T-helper 1 cell treated with Interleukin-12 subunit alpha and Interleukin-12 subunit beta and Interleukin-4 antibody, amounts not matched to agents 30 μg/mL and 1 μg/mL, for 36 hours (primary cell): ENCODE results near the gene ABCB6.
"Not testable (repeated sequence)": the region's sequence is repeated elsewhere in the genome, so short reads cannot be mapped to it uniquely, and the experiment has no call there.

Experiments used
- H3K27ac Mint-ChIP-seq: one replicate; pipeline ENCODE4 v1.8.0; 2021; ENCODE audit warnings: mild to moderate bottlenecking, mixed read lengths
- H3K27me3 Mint-ChIP-seq: one replicate; pipeline ENCODE4 v1.8.0; 2021; ENCODE audit warnings: low read depth, mixed read lengths
- H3K36me3 Mint-ChIP-seq: one replicate; pipeline ENCODE4 v1.8.0; 2021; ENCODE audit warnings: low read depth, mixed read lengths
- H3K4me1 Mint-ChIP-seq: one replicate; pipeline ENCODE4 v1.8.0; 2021; ENCODE audit warnings: low read depth, mixed read lengths
- H3K4me3 Mint-ChIP-seq: one replicate; pipeline ENCODE4 v1.8.0; 2021; ENCODE audit warnings: mild to moderate bottlenecking, moderate library complexity, mixed read lengths
- H3K9me3 Mint-ChIP-seq: one replicate; pipeline ENCODE4 v1.8.0; 2021; ENCODE audit warnings: mixed read lengths

Gene ABCB6

DNA sequence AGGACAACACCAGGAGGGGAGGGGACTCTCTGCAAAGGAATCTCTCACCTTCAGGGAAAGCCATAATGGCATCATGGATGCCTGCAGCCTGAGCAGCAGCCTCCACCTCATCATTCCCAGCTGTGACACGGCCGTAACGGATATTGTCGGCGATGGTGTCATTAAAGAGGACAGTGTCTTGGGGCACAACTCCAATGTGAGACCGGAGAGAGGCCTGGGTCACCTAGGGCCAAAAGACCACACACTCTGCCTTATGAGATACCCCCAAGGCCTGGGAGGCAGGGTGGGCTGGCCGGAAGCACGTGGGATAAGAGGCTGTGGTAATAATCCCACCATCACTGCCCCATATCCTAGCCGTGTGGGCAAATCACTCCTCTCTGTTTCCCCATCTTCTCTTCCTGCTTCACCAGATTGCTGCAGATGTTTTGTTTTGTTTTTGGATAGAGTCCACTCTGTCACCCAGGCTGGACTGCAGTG is 7.8 kb downstream of the ABCB6 start:
- Mint-ChIP-seq H3K27me3 (no peaks in the 10 kb centered on the region), H3K36me3 (peaks cover 31% of the 10 kb centered on the region), H3K4me3 (no peak overlapping the region), H3K9me3 (no peaks in the 10 kb centered on the region), H3K4me1 (peaks cover 43% of the 10 kb centered on the region), H3K27ac (peak overlapping the region; percentile 87)

DNA sequence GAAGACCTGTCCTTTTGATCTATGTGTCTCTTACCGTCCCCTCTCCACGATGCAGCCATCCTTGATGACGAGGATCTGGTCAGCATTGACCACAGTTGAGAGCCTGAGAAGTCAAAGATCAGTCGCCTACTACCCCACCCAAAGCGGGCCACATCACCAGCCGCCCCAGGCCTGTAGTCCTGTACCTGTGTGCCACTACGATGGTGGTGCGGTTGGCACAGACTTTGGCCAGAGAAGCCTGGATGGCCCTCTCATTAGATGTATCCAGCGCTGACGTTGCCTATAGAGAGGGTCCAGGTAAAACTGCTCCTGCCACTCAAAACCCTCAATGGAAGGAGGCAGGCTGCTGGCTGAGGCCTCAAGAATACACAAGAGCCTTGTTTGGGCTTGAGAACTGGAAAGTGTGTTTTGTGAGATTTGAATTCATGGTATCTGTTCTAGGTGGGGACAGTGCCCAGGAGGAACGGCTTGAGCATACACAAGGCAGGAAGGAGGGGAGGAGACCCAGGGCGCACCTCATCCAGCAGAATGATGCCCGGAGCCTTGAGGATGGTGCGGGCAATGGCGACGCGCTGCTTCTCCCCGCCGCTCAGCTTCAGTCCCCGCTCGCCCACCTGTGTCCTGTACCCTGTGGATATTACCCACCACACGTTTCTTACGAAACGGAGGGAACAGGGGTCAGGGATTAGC is 8.4 kb downstream of the ABCB6 start:
- Mint-ChIP-seq H3K27me3 (no peaks in the 10 kb centered on the region), H3K9me3 (no peaks in the 10 kb centered on the region), H3K4me1 (peaks cover 43% of the 10 kb centered on the region), H3K4me3 (no peak overlapping the region), H3K36me3 (peaks cover 31% of the 10 kb centered on the region), H3K27ac (peak overlapping the region; percentile 88)

DNA sequence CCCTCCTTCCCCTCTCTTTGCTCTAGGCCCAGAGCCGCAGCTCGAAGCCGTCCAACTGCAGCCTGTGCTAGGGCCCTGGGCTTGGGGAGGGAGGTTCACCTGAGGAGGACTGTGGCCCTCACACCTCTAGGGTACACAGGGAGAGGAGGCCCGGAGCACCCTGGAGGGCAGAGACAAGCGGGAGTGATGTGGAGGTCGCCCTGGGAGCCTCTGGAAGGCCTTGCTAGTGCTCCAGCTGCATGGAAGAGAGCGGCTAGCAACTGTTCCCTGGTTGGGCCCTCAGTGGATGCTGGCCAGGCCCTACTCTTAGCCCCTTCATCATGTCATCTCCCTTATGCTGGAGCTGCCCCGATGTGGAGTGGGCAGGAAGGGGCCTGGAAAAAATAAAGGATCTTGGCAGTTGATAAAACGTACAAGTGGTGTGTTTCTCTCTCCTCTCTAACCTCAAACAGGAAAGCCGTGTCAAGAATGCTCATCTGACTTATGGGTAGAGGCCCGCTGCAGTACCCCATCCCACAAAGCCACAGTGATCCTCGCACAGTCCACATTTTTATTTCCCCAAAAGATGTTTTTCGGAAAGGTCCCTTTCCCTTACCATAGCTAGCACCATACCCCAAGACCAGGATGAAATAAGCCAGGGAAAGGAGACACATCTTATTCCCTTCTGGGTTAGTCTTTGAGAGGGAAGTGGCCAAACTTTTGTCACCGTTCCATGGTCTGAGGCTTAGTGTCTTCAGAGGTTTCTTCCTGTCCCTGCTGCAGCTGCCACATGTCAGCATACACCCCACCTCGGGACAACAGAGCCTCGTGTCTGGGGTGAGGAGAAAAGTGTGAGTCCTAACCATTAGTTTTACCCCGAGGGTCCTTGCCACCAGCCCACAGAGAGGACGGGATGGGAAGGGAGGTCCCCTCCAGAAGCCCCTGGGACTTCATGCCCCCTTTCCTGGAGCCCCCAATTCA is 9.2 kb downstream of the ABCB6 start:
- Mint-ChIP-seq H3K4me3 (no peak overlapping the region), H3K27me3 (no peaks in the 10 kb centered on the region), H3K36me3 (peaks cover 27% of the 10 kb centered on the region), H3K9me3 (peaks cover 1% of the 10 kb centered on the region), H3K27ac (peak overlapping the region; percentile 88), H3K4me1 (peaks cover 41% of the 10 kb centered on the region)

DNA sequence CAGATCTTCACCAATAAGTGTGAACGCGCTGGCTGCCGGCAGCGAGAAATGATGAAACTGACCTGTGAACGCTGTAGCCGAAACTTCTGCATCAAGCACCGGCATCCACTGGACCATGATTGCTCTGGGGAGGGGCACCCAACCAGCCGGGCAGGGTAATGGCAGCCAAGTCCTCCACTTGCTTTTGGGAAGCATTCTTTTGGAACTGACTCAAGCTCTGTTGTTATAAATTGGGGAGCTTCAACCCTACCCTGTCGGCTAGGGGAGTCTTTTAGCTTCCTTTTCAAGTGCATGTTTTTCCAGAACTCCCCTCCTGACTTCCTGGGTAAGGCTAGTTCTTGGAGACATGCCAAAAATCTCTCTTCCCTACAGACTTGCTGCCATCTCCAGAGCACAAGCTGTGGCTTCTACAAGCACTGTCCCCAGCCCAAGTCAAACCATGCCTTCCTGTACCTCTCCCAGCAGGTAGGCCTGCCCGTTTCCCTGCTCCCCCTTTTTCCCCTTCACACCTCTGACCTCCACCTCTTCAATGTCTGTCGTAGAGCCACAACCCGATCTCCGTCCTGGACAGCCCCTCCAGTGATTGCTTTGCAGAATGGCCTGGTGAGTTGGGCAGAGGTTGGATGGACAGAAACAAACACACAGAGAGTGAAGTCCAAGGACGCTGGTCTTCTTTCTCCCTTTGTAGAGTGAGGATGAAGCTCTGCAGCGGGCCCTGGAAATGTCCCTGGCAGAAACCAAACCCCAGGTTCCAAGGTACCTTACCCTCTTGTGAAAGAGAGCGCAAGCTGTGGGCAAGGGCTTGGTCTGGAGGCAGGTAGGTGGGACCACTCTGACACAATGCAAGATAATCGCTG is 10.6 kb downstream of the ABCB6 start:
- peaks cover 4% of the 10 kb centered on the region for H3K9me3 Mint-ChIP-seq
- peaks cover 38% of the 10 kb centered on the region for H3K4me1 Mint-ChIP-seq
- peak overlapping the region; percentile 73 for H3K27ac Mint-ChIP-seq
- H3K36me3 Mint-ChIP-seq = peaks cover 17% of the 10 kb centered on the region
- peak overlapping the region; percentile 86 for H3K4me3 Mint-ChIP-seq
- no peaks in the 10 kb centered on the region for H3K27me3 Mint-ChIP-seq

DNA sequence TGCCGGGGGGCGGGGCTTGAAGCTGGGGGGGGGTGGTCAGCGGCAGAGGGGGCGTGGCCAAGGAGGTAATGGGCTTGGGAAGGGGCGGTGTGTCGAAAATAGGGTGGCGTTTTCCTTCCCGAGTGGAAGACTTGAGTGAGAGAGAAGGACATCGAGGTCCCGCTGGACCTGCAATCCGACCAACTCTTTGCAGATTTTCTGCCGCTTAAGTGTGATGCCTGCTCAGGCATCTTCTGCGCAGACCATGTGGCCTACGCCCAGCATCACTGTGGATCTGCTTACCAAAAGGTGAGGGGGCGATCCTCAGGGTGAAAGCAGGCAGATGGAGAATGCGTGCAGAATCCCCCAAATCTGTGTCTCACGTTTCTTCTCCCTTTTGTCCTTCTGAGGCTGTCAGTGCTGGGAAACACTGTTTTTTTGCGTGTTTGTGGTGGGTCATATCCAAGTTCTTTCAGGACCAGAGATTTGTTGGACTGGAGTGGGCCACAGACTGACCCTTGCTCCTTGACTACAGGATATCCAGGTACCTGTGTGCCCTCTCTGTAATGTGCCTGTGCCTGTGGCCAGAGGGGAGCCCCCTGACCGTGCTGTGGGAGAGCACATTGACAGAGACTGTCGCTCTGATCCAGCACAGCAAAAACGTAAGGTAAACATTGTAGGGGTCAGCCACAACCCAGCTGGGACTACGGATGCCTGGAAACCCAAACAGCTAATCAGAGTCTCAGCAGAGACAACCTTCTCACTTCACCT is 11.4 kb downstream of the ABCB6 start:
- H3K27ac Mint-ChIP-seq = peak overlapping the region; percentile 67
- peaks cover 17% of the 10 kb centered on the region for H3K36me3 Mint-ChIP-seq
- no peaks in the 10 kb centered on the region for H3K27me3 Mint-ChIP-seq
- peaks cover 4% of the 10 kb centered on the region for H3K9me3 Mint-ChIP-seq
- peak overlapping the region; percentile 86 for H3K4me3 Mint-ChIP-seq
- H3K4me1 Mint-ChIP-seq = peaks cover 38% of the 10 kb centered on the region

DNA sequence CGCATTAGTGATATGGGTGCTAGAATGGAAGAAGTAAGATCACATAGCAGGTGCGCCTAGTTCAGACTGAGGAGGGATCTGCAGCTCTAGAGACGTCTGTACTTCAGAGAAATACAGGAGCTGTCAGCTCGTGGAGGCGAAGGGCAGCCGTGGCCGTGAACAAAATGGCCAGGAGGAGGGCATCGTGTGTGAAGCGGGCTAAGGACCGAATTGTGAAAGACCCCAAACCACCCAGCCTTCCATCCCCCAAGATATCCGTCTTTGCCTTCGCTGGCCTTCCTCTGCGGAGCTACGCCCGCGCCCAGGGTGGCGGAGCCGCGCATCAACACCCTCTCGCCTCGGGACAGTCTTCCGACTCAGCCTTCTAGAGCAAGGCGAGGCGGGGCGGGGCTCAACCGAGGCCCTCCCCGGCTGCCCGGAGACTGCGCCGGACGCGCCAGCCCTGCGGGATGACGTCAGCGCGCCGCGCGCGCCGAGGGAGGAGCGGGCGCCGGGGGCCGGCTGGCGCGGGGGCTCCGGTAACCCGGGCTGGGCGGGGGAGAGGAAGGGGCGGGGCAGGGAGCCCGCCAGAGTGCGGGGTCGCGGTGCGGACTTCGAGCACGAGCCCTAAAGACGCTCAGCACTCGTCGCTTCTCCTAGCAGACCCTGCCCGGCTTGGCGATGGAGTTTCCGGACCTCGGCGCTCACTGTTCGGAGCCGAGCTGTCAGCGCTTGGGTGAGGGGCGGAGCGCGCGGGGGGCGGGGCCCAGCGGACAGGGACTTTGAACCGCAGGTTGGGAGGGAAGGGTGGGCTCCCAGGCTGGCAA is 12.2 kb downstream of the ABCB6 start, which contains the start of gene ZFAND2B:
TSS of gene ZFAND2B (plus strand) at position 455 of the 806 bp plus-strand sequence. CDS start at position 661, 206 bp downstream.
- Mint-ChIP-seq H3K4me1 (peaks cover 35% of the 10 kb centered on the region), H3K27me3 (no peaks in the 10 kb centered on the region), H3K4me3 (peak within 1 kb of the TSS; percentile 86), H3K36me3 (peaks cover 15% of the 10 kb centered on the region), H3K27ac (peak within 1 kb of the TSS; percentile 94), H3K9me3 (peaks cover 4% of the 10 kb centered on the region)

DNA sequence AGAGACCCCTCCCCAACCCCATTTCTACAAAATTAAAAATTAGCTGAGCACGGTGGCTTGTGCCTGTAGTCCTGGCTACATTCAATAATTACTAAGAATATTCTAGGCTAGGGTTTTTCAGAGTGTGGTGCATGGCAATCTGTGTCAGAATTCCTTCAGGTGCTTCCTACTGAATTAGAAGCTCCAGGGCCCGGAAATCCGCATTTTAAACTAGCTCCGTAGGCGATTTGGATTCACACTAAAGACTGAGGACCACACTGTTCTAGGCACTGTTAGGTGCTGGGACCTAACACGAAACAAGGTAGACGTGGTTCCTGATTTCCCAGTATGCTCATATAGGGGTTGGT is 12.8 kb downstream of the ABCB6 start:
- peak overlapping the region; percentile 86 for H3K4me3 Mint-ChIP-seq
- peak overlapping the region; percentile 94 for H3K27ac Mint-ChIP-seq
- peaks cover 15% of the 10 kb centered on the region for H3K36me3 Mint-ChIP-seq
- peaks cover 32% of the 10 kb centered on the region for H3K4me1 Mint-ChIP-seq
- peaks cover 4% of the 10 kb centered on the region for H3K9me3 Mint-ChIP-seq
- no peaks in the 10 kb centered on the region for H3K27me3 Mint-ChIP-seq

DNA sequence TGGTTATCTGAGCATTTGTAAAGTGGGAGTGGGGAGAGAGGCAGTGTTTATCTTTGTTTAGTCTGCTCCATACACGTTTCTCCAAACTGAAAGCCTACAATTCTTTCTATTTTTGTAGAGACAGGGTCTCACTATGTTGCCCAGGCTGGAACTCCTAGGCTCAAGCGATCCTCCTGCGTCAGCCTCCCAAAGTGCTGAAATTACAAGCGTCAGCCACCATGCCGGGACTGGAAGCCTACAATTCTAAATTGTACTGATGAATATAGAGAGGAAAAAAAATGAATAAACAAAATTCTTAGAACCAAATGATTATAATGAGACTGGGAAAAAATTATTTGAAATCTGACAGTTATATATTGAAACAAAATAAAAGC is 13.6 kb downstream of the ABCB6 start:
- Mint-ChIP-seq H3K9me3 (peaks cover 4% of the 10 kb centered on the region), H3K4me1 (peaks cover 30% of the 10 kb centered on the region), H3K4me3 (no peak overlapping the region), H3K36me3 (peaks cover 15% of the 10 kb centered on the region), H3K27ac (no peak overlapping the region), H3K27me3 (no peaks in the 10 kb centered on the region)

DNA sequence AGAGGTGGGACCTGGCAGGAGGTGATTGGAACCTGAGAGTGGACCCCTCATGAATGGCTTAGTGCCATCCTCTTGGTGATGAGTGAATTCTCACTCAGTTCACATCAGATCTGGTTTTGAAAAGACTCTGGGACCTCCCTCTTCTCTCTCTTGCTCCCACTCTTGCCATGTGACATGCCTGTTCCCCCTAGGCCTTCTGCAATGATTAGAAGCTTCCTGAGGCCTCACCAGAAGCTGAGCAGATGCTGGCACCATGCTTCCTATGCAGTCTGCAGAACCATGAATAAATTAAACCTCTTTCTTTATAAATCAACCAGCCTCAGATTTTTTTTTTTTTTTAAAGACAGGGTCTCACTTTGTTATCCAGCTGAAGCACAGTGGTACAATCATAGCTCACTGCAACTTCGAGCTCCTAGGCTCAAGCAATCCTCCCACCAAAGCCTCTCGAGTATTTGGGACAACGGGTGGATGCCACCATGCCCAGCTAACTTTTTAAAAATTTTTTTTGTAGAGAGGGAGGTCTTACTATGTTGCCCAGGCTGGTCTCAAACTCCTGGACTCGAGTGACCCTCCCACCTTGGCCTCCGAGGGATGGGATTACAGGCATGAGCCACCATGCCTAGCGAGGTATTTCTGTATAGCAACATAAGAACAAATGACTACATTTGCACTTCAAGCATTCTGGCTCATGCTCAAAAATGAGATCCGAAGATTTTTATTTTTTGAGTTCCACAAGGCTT is 14.2 kb downstream of the ABCB6 start:
- Mint-ChIP-seq H3K27ac (no peak overlapping the region), H3K4me1 (peaks cover 25% of the 10 kb centered on the region), H3K4me3 (no peak overlapping the region), H3K9me3 (peaks cover 4% of the 10 kb centered on the region), H3K36me3 (peaks cover 11% of the 10 kb centered on the region), H3K27me3 (no peaks in the 10 kb centered on the region)

DNA sequence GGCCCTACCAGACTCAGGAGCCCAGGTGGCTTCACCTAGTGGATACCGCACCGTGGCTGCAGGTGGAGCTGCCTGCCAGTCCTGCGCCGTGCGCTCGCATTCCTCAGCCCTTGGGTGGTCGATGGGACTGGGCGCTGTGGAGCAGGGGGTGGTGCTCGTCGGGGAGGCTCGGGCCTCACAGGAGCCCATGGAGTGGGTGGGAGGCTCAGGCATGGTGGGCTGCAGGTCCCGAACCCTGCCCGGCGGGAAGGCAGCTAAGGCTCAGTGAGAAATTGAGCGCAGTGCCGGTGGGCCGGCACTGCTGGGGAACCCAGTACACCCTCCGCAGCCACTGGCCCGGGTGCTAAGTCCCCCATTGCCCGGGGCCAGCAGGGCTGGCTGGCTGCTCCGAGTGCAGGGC is 17.4 kb downstream of the ABCB6 start:
- not testable (repeated sequence) for H3K27ac Mint-ChIP-seq, H3K36me3 Mint-ChIP-seq, H3K9me3 Mint-ChIP-seq

DNA sequence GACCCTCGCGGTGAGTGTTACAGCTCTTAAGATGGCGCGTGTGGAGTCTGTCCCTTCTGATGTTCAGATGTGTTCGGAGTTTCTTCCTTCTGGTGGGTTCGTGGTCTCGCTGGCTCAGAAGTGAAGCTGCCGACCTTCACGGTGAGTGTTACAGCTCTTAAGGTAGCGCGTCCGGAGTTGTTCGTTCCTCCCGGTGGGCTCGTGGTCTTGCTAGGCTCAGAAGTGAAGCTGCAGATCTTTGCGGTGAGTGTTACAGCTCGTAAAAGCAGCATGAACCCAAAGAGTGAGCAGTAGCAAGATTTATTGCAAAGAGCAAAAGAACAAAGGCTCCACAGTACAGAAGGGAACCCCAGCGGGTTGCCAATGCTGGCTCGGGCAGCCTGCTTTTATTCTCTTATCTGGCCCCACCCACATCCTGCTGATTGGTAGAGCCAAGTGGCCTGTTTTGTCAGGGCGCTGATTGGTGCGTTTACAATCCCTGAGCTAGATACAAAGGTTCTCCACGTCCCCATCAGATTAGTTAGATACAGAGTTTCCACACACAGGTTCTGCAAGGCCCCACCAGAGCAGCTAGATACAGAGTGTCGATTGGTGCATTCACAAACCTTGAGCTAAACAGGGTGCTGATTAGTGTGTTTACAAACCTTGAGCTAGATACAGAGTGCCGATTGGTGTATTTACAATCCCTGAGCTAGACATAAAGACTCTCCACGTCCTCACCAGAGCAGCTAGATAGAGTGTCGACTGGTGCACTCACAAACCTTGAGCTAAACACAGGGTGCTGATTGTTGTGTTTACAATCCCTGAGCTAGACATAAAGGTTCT is 18.0 kb downstream of the ABCB6 start:
- Mint-ChIP-seq H3K4me3 (peak overlapping the region; percentile 70), H3K27ac (peak overlapping the region; percentile 53)
- H3K4me1 Mint-ChIP-seq, H3K36me3 Mint-ChIP-seq, H3K9me3 Mint-ChIP-seq, H3K27me3 Mint-ChIP-seq: not testable (repeated sequence)

More for the DNA sequence above, 17.4 kb downstream of the ABCB6 start:
- not testable (repeated sequence) for H3K27me3 Mint-ChIP-seq, H3K4me1 Mint-ChIP-seq, H3K4me3 Mint-ChIP-seq
